ENCODE data around the gene GPR107.

The GPR107 gene

GRCh38 chr9:130042406-130042884, 11.3 kb upstream of the GPR107 start:
- Histone ChIP-seq H3K36me3 (no peaks in the 10 kb centered on the region), H3K9ac (peak overlapping the region; percentile 77 to 99 (median 85)), H3K4me1 (peaks cover 45 to 79% (median 61%) of the 10 kb centered on the region in 10 experiments), H3K4me3 (peak overlapping the region; percentile 72 to 99 (median 86)), H3K27me3 (peaks cover 16 to 44% (median 39%) of the 10 kb centered on the region in 11 experiments), H3K27ac (peak overlapping the region; percentile 60 to 96 (median 74)), H3K4me2 (peak overlapping the region; percentile 87 to 100 (median 99)), H4K20me1 (peaks cover 27 to 50% (median 39%) of the 10 kb centered on the region in 11 experiments), H3K9me3 (replicated peaks in 1 of 11) (no peaks in the 10 kb centered on the region)
- TF ChIP-seq Cebpa-rat (IDR thresholded peaks at IDR 0.05): no peak

- peaks cover 16 to 44% (median 39%) of the 10 kb centered on the region in 11 experiments for H3K27me3 ChIP-seq
- H3K4me3 ChIP-seq: peak within 1 kb of the TSS; percentile 72 to 99 (median 86)
- no peaks in the 10 kb centered on the region for H3K36me3 ChIP-seq
- peaks cover 27 to 48% (median 39%) of the 10 kb centered on the region in 11 experiments for H4K20me1 ChIP-seq
- TF ChIP-seq Cebpa-rat (IDR thresholded peaks at IDR 0.05): no peak
- peak within 1 kb of the TSS; percentile 91 to 100 (median 99) for H3K4me2 ChIP-seq
- peaks cover 45 to 76% (median 61%) of the 10 kb centered on the region in 10 experiments for H3K4me1 ChIP-seq
- H3K9me3 ChIP-seq (replicated peaks in 1 of 11): no peaks in the 10 kb centered on the region
- H3K9ac ChIP-seq: peak within 1 kb of the TSS; percentile 77 to 99 (median 85)
- H3K27ac ChIP-seq: peak within 1 kb of the TSS; percentile 60 to 96 (median 74)
These were observed 10.6 kb upstream of the GPR107 start, which contains the start of gene FNBP1 for GRCh38 chr9:130042885-130043653. FNBP1 (minus strand) TSS chr9:130043189; CDS start chr9:130042975, 214 bp downstream.

GRCh38 chr9:130043654-130044623, 9.8 kb upstream of the GPR107 start:
- H3K4me2 ChIP-seq: peak overlapping the region; percentile 82 to 100 (median 99)
- peaks cover 27 to 39% (median 35%) of the 10 kb centered on the region in 11 experiments for H4K20me1 ChIP-seq
- H3K27ac ChIP-seq: peak overlapping the region in 7 of 11 experiments; percentile 49 to 96 (median 70); a peak in 12 of 22 replicates
- H3K4me3 ChIP-seq: peak overlapping the region; percentile 72 to 99 (median 86)
- H3K27me3 ChIP-seq: peaks cover 16 to 41% (median 39%) of the 10 kb centered on the region in 11 experiments
- H3K9me3 ChIP-seq (replicated peaks in 1 of 11): no peaks in the 10 kb centered on the region
- H3K36me3 ChIP-seq: no peaks in the 10 kb centered on the region
- H3K4me1 ChIP-seq: peaks cover 45 to 74% (median 60%) of the 10 kb centered on the region in 10 experiments
- peak overlapping the region in 8 of 11 experiments; percentile 37 to 99 (median 71); a peak in 16 of 22 replicates for H3K9ac ChIP-seq
- TF ChIP-seq Cebpa-rat (IDR thresholded peaks at IDR 0.05): no peak

GRCh38 chr9:130045725-130046450, 7.8 kb upstream of the GPR107 start:
- peak overlapping the region in 10 of 11 experiments; percentile 25 to 96 (median 62); a peak in 18 of 22 replicates for H3K27ac ChIP-seq
- no peaks in the 10 kb centered on the region for H3K36me3 ChIP-seq
- no peaks in the 10 kb centered on the region for H3K9me3 ChIP-seq (replicated peaks in 1 of 11)
- peaks cover 14 to 20% (median 19%) of the 10 kb centered on the region in 11 experiments; a peak in 21 of 22 replicates for H4K20me1 ChIP-seq
- H3K4me2 ChIP-seq: peak overlapping the region; percentile 82 to 100 (median 99)
- no peak for TF ChIP-seq Cebpa-rat (IDR thresholded peaks at IDR 0.05)
- H3K27me3 ChIP-seq: peaks cover 8 to 21% (median 21%) of the 10 kb centered on the region in 11 experiments
- H3K4me3 ChIP-seq: peak overlapping the region in 5 of 10 experiments; percentile 18 to 95 (median 34); a peak in 7 of 20 replicates
- peak overlapping the region in 10 of 11 experiments; percentile 5 to 76 (median 55); a peak in 15 of 22 replicates for H3K9ac ChIP-seq
- peaks cover 44 to 75% (median 49%) of the 10 kb centered on the region in 10 experiments for H3K4me1 ChIP-seq

GRCh38 chr9:130049431-130050210, 4.1 kb upstream of the GPR107 start:
- TF ChIP-seq Cebpa-rat (IDR thresholded peaks at IDR 0.05): no peak
- peak overlapping the region in 3 of 11 experiments; percentile 12 to 100 (median 94); a peak in 4 of 22 replicates for H3K4me2 ChIP-seq
- no peak overlapping the region for H3K4me3 ChIP-seq
- H3K4me1 ChIP-seq: peaks cover 42 to 77% (median 48%) of the 10 kb centered on the region in 10 experiments
- no peaks in the 10 kb centered on the region for H3K9me3 ChIP-seq (replicated peaks in 1 of 11)
- H4K20me1 ChIP-seq: no peaks in the 10 kb centered on the region; a peak in 1 of 22 replicates
- peak overlapping the region in 2 of 11 experiments; percentile 27 to 54; a peak in 1 of 22 replicates for H3K9ac ChIP-seq
- H3K27me3 ChIP-seq: no peaks in the 10 kb centered on the region
- peak overlapping the region in 2 of 11 experiments; percentile 32 to 39; a peak in 3 of 22 replicates for H3K27ac ChIP-seq
- no peaks in the 10 kb centered on the region for H3K36me3 ChIP-seq

- Histone ChIP-seq H3K4me2 (peak overlapping the region in 3 of 11 experiments; percentile 94 to 100 (median 97); a peak in 6 of 22 replicates), H3K4me1 (peaks cover 41 to 78% (median 46%) of the 10 kb centered on the region in 10 experiments), H3K9me3 (replicated peaks in 1 of 11) (no peaks in the 10 kb centered on the region), H3K36me3 (no peaks in the 10 kb centered on the region), H3K4me3 (no peak overlapping the region), H3K27ac (peak overlapping the region in 2 of 11 experiments; percentile 93; a peak in 4 of 22 replicates), H3K9ac (peak overlapping the region in 1 of 11 experiments; percentile 97; a peak in 2 of 22 replicates), H4K20me1 (peaks cover 0 to under 1% (median 0%) of the 10 kb centered on the region in 11 experiments; a peak in 1 of 22 replicates), H3K27me3 (no peaks in the 10 kb centered on the region)
- TF ChIP-seq Cebpa-rat (IDR thresholded peaks at IDR 0.05): no peak
These were observed 3.2 kb upstream of the GPR107 start for GRCh38 chr9:130050462-130050861.

- H3K27me3 ChIP-seq: no peaks in the 10 kb centered on the region
- H3K4me1 ChIP-seq: peaks cover 29 to 79% (median 37%) of the 10 kb centered on the region in 10 experiments
- H3K4me3 ChIP-seq: peak overlapping the region in 3 of 10 experiments; percentile 88 to 94 (median 89); a peak in 6 of 20 replicates
- H3K9me3 ChIP-seq (replicated peaks in 1 of 11): no peaks in the 10 kb centered on the region
- H3K9ac ChIP-seq: peak overlapping the region in 5 of 11 experiments; percentile 9 to 97 (median 95); a peak in 8 of 22 replicates
- no peak for TF ChIP-seq Cebpa-rat (IDR thresholded peaks at IDR 0.05)
- peaks cover 0 to 10% (median under 1%) of the 10 kb centered on the region in 11 experiments; a peak in 6 of 22 replicates for H4K20me1 ChIP-seq
- H3K36me3 ChIP-seq: peaks cover 0 to under 1% (median 0%) of the 10 kb centered on the region in 11 experiments; a peak in 2 of 22 replicates
- H3K4me2 ChIP-seq: peak overlapping the region; percentile 90 to 100 (median 96)
- H3K27ac ChIP-seq: peak overlapping the region in 4 of 11 experiments; percentile 90 to 99 (median 93); a peak in 8 of 22 replicates
These were observed 1.9 kb upstream of the GPR107 start for GRCh38 chr9:130051855-130052254.

All from BLaER1 treated with 17β-estradiol and CSF1 and Interleukin-3, amounts not matched to agents 10 nM and 100 nM (cell line).